Prostate gland (tissue), 2 donors: ENCODE data around the gene TIMP3. TPM values are rescaled to one million over a fixed set of nuclear protein-coding genes. Genes with fewer than 3 reads are reported as not detected.

ENCODE experiments used
- DNase-seq: peaks from one replicate; pipeline ENCODE4 v3.0.0-alpha.2; 2019; ENCODE audit warnings: low spot score
- H3K27ac ChIP-seq, 2 donors: fragments of 200-600 bp; sonication (generic); 2 replicates each; pipeline ENCODE4 v1.5.1; 2017 to 2019
- H3K27me3 ChIP-seq: fragments of 200-600 bp; sonication (generic); replicated peaks from 2 replicates; pipeline ENCODE4 v1.5.1; 2019; ENCODE audit not compliant: insufficient read depth
- H3K36me3 ChIP-seq, 2 donors: fragments of 200-600 bp; sonication (generic); 1 replicate in 1 of 2; 2 replicates in 1 of 2; pipeline versions ENCODE4 v1.5.1 to v1.8.1; 2017 to 2019
- H3K4me1 ChIP-seq: fragments of 200-600 bp; sonication (generic); replicated peaks from 2 replicates; pipeline ENCODE4 v1.5.1; 2019
- H3K4me3 ChIP-seq, 2 donors: fragments of 200-600 bp; sonication (generic); 2 replicates each; pipeline ENCODE4 v1.5.1; 2017 to 2019
- H3K9me3 ChIP-seq: fragments of 200-600 bp; sonication (generic); 2 replicates; pipeline ENCODE4 v1.5.1; 2017
- CTCF ChIP-seq, 4 experiments: fragments of 200-600 bp in 2 of 4; fragments of 450-650 bp in 2 of 4; sonication (generic) in 2 of 4; IDR thresholded peaks; 1 replicate in 3 of 4; 2 replicates in 1 of 4; pipeline ENCODE4 v1.5.1; 2016 to 2019; ENCODE audit warnings: antibody characterized with exemption in 4 of 4, mild to moderate bottlenecking in 2 of 4, moderate library complexity in 2 of 4
- POLR2A ChIP-seq: fragments of 450-650 bp; IDR thresholded peaks from one replicate; pipeline ENCODE4 v1.6.1; 2016; ENCODE audit warnings: antibody characterized with exemption, mild to moderate bottlenecking
- POLR2AphosphoS5 ChIP-seq: sonication (generic); formaldehyde crosslinking; IDR thresholded peaks from one replicate; pipeline ENCODE4 v1.6.1; 2017; ENCODE audit warnings: antibody characterized with exemption
- WGBS: methylation state at CpG from one replicate; pipeline ENCODE4 v1.1.5; 2018; 5-methylcytosine and 5-hydroxymethylcytosine counted together
- intact Hi-C: fragments of 100-400 bp; cut with DNase I; formaldehyde crosslinking; loops from one replicate; pipeline ENCODE4 v1.14.2; 2022
- total RNA-seq, 2 donors: library from RNA; depleted of rRNA; stranded (reverse); fragments of >200 nt; gene quantifications; one replicate each; pipeline ENCODE4 v1.1.0, GENCODE V29; 2016

Gene TIMP3
- total RNA-seq, 2 donors from 2014 or later = 148 to 397 TPM

- intact Hi-C loops = no loop called here
Measured at GRCh38 chr22:32888976-32889375, 87.5 kb downstream of the TIMP3 start.

GRCh38 chr22:32896891-32897290 is 95.4 kb downstream of the TIMP3 start:
- DNase-seq = no peak
- no peaks in the 10 kb centered on the region for H3K27me3 ChIP-seq
- H3K27ac ChIP-seq = no peak overlapping the region
- 96% methylated on average over 7 of the region's 7 CpGs for WGBS
- H3K4me3 ChIP-seq = no peak overlapping the region
- TF ChIP-seq POLR2AphosphoS5 (no peak), POLR2A (no peak), CTCF (IDR thresholded peaks at IDR 0.05) (no peak)
- no peaks in the 10 kb centered on the region for H3K4me1 ChIP-seq
- no peaks in the 10 kb centered on the region for H3K9me3 ChIP-seq
- H3K36me3 ChIP-seq = no peaks in the 10 kb centered on the region
- intact Hi-C loops = no loop called here

More at GRCh38 chr22:32888976-32889375, 87.5 kb downstream of the TIMP3 start:
- no peak overlapping the region for H3K4me3 ChIP-seq
- no peak for DNase-seq
- no peaks in the 10 kb centered on the region for H3K36me3 ChIP-seq
- no peaks in the 10 kb centered on the region for H3K9me3 ChIP-seq
- no peak for TF ChIP-seq POLR2A
- TF ChIP-seq POLR2AphosphoS5 = no peak
- TF ChIP-seq CTCF (IDR thresholded peaks at IDR 0.05) = no peak
- H3K4me1 ChIP-seq = no peaks in the 10 kb centered on the region
- no peak overlapping the region for H3K27ac ChIP-seq
- no peaks in the 10 kb centered on the region for H3K27me3 ChIP-seq
- WGBS = 86% methylated on average over 3 of the region's 3 CpGs

DNA sequence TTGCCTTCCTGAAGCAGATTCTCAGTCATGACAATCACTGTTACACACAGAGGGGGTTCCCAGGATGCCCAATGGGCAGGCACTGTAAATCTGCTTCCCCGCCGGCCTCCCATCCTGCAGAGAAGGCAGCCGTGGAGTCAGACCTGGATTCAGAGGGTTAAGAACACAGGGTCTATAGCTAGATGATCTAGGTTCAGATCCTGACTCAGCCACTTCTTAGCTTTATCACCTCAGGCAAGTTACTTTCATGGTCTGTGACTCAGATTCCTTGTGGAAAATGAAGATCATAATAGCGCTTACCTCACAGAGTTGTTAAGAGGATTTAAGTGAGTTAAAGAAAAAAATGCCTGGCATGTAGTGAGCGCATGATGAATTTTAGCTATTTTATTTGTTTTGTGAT is 95.9 kb downstream of the TIMP3 start:
- Histone ChIP-seq H3K27me3 (no peaks in the 10 kb centered on the region), H3K4me3 (no peak overlapping the region), H3K36me3 (no peaks in the 10 kb centered on the region), H3K9me3 (no peaks in the 10 kb centered on the region), H3K4me1 (no peaks in the 10 kb centered on the region), H3K27ac (no peak overlapping the region)
- intact Hi-C loops = no loop called here
- TF ChIP-seq CTCF (IDR thresholded peaks at IDR 0.05) (no peak), POLR2A (no peak), POLR2AphosphoS5 (no peak)
- 100% methylated on average over 5 of the region's 5 CpGs for WGBS
- DNase-seq = no peak

DNA sequence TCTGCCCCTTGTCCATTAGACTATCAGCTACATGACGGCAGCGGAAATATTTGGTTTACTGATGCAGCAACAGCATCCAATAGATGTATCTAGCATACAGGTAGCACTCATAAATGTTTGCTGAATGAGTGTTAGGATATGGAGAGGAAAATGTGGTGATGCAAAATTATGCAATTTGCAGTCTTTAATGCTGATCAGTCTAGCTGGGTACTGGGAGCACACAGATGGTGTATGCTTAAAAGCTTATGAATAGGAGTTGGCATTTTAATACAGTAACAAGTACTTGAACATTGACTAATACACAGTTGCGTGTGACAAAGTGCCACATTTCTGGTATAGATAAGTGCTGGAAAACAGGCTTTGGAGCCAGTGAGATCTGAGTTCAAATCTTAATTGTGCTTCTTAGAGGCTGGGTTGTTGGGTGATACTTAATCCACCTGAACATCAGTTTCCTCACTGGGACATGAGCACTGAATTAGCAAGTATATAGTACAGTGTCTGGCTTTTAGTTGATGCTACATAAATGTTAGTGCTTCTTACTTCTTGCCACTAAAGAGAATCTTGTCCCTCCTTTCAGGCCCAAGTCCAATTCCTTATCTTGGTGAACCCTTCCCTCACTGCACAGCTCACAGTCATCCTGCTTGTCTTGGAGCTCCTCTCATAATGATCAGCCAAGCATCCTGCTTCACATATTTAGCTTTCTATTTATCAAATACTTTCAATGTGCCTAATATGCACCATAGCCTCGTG is 99.6 kb downstream of the TIMP3 start:
- TF ChIP-seq CTCF (IDR thresholded peaks at IDR 0.05) = no peak
- no peak for TF ChIP-seq POLR2AphosphoS5
- no peak for TF ChIP-seq POLR2A
- Histone ChIP-seq H3K9me3 (no peaks in the 10 kb centered on the region), H3K27me3 (no peaks in the 10 kb centered on the region), H3K27ac (no peak overlapping the region), H3K4me3 (no peak overlapping the region), H3K4me1 (no peaks in the 10 kb centered on the region), H3K36me3 (no peaks in the 10 kb centered on the region)
- 80% methylated on average over 4 of the region's 4 CpGs for WGBS
- intact Hi-C loops = loop anchor here (10.0 kb wide), 1 partner anchor 96 kb away; the partner anchor contains the start of gene TIMP3
- no peak for DNase-seq

DNA sequence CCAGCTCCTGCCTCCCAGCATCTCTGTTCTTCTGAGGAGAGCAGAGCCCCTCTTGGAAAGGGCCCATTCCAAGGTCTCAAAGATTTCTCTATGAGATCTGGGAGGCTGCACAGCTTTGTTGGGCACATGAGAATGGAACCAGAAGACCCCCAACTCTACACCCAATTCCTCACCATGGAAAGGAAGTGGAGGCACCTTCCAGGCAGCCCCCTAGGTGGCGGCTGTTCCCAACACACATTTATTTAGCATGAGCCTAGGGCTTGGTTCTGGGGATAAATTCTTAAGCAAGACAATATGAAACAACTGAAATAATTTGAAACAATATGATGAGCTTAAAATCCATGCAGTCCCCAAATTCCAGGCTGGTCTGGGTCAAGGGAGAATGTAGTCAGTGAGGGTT is 100.4 kb downstream of the TIMP3 start:
- Histone ChIP-seq H3K36me3 (no peaks in the 10 kb centered on the region), H3K9me3 (no peaks in the 10 kb centered on the region), H3K27ac (no peak overlapping the region), H3K4me3 (no peak overlapping the region), H3K4me1 (no peaks in the 10 kb centered on the region), H3K27me3 (no peaks in the 10 kb centered on the region)
- no peak for TF ChIP-seq CTCF (IDR thresholded peaks at IDR 0.05)
- no peak for TF ChIP-seq POLR2A
- no peak for TF ChIP-seq POLR2AphosphoS5
- intact Hi-C loops = loop anchor here (10.0 kb wide), 1 partner anchor 97 kb away; the partner anchor contains the start of gene TIMP3
- DNase-seq = no peak
- 0% methylated on average over 1 of the region's 1 CpG for WGBS
